ENCODE measurements around the gene TRIM34. TPM values are rescaled to one million over a fixed set of nuclear protein-coding genes. Genes with fewer than 3 reads are reported as not detected.
A peak's percentile ranks its signal among the peaks of the same experiment; 100 is the strongest.

Gene TRIM34
- total RNA-seq, 1 donor from 2014 or later = 2.0 TPM

DNA sequence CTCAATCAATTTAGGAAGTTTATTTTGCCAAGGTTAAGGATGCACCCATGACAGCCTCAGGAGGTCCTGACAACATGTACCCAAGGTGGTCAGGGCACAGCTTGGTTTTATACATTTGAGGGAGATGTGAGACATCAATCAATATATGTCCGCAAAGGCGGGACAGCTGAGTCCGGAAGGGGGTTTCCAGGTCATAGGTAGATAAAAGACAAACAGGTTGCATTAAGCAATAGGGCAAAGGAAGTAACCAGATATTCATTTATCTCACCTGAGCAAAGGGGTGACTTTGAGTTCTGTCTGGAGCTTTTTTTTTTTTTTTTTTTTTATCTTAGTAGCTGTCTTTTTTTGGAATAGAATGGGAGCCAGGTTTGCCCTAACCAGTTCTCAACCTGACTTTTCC is 2.0 kb upstream of the TRIM34 start:
- Mint-ChIP-seq H3K4me1 (ENCODE audit: low read depth) (peaks cover 35% of the 10 kb centered on the region), H3K27ac (no peak overlapping the region), H3K9me3 (ENCODE audit: low read depth) (no peaks in the 10 kb centered on the region)

DNA sequence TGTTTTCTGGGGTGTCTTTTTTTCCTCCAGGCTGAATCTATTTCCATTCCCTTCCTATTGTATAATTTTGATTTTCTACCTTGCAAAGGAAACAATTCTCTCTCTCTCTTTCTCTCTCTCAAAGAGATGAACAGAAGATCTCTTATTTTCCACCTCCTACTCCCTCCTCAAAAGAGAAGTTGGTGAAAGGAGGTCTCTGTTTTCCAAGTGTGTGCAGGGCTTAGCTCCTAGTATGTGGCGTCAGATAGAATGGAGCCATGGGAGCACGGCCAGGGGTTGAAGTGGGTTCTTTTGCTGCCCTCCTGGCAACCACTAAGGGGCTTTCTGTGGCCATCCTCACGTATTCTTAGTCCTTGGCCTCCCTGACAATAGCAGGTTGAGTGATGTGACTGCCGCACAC is 480 bp downstream of the TRIM34 start:
- no peak for DNase-seq (ENCODE audit: low spot score, unreplicated experiment)
- Mint-ChIP-seq H3K27ac (peak overlapping the region; percentile 67), H3K9me3 (ENCODE audit: low read depth) (peaks cover 5% of the 10 kb centered on the region), H3K36me3 (ENCODE audit: insufficient read depth) (peaks cover 2% of the 10 kb centered on the region), H3K27me3 (no peaks in the 10 kb centered on the region), H3K4me1 (ENCODE audit: low read depth) (peaks cover 32% of the 10 kb centered on the region), H3K4me3 (ENCODE audit: low read depth) (peak overlapping the region; percentile 31)
- TF ChIP-seq, protein P1, sequence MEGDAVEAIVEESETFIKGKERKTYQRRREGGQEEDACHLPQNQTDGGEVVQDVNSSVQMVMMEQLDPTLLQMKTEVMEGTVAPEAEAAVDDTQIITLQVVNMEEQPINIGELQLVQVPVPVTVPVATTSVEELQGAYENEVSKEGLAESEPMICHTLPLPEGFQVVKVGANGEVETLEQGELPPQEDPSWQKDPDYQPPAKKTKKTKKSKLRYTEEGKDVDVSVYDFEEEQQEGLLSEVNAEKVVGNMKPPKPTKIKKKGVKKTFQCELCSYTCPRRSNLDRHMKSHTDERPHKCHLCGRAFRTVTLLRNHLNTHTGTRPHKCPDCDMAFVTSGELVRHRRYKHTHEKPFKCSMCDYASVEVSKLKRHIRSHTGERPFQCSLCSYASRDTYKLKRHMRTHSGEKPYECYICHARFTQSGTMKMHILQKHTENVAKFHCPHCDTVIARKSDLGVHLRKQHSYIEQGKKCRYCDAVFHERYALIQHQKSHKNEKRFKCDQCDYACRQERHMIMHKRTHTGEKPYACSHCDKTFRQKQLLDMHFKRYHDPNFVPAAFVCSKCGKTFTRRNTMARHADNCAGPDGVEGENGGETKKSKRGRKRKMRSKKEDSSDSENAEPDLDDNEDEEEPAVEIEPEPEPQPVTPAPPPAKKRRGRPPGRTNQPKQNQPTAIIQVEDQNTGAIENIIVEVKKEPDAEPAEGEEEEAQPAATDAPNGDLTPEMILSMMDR (IDR thresholded peaks at IDR 0.05; ENCODE audit: unreplicated experiment) = no peak

More for the DNA sequence above, 2.0 kb upstream of the TRIM34 start:
- DNase-seq (ENCODE audit: low spot score, unreplicated experiment) = no peak
- TF ChIP-seq, protein P1 (IDR thresholded peaks at IDR 0.05; ENCODE audit: unreplicated experiment) = no peak
- Mint-ChIP-seq H3K36me3 (ENCODE audit: insufficient read depth) (no peaks in the 10 kb centered on the region), H3K27me3 (no peaks in the 10 kb centered on the region), H3K4me3 (ENCODE audit: low read depth) (no peak overlapping the region)

DNA sequence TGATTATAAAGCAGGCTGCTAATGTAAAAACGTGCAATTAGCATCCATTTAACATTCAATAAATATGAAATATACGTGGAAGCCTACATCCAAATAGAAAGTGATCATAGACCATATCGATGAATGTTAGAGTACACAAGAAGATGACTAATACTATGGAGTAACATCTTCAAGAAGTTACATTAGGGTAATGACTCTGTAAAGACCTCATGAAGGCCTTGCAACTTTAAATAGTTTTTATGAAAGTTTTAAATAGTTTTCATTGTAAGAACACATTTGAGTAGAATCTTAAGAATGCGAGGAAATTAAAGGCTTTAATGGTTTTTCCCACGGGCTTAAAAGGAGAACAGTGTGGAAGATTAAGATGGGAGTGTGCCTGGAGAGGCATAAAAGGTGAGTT is 1.4 kb downstream of the TRIM34 start:
- Mint-ChIP-seq H3K4me3 (ENCODE audit: low read depth) (no peak overlapping the region), H3K9me3 (ENCODE audit: low read depth) (peaks cover 5% of the 10 kb centered on the region), H3K4me1 (ENCODE audit: low read depth) (peaks cover 23% of the 10 kb centered on the region), H3K27me3 (no peaks in the 10 kb centered on the region), H3K27ac (no peak overlapping the region), H3K36me3 (ENCODE audit: insufficient read depth) (peaks cover 2% of the 10 kb centered on the region)
- TF ChIP-seq, protein P1 (IDR thresholded peaks at IDR 0.05; ENCODE audit: unreplicated experiment) = no peak
- DNase-seq (ENCODE audit: low spot score, unreplicated experiment) = no peak

DNA sequence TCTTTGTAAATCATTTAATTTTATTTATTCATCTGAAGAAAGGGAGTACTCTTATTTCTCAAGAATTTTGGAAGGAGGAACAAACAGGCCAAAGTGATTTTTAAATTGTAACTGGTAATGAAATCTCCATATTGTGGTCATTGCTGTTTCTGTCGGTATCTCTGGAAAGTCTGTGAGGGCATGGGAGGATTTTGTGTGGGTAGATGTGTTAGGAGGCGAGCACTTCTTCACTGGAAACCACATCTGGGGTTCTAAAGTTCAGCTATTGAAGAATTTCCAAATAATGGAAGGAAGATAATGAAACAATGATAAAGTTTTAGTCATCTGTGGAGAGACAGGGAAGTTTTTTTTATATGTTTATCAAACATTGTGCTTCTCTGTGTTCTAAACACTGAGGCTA is 6.6 kb downstream of the TRIM34 start:
- Mint-ChIP-seq H3K36me3 (ENCODE audit: insufficient read depth) (peaks cover 6% of the 10 kb centered on the region), H3K27ac (no peak overlapping the region), H3K4me3 (ENCODE audit: low read depth) (no peak overlapping the region), H3K9me3 (ENCODE audit: low read depth) (peaks cover 5% of the 10 kb centered on the region), H3K4me1 (ENCODE audit: low read depth) (peaks cover 5% of the 10 kb centered on the region), H3K27me3 (no peaks in the 10 kb centered on the region)
- TF ChIP-seq, protein P1 (IDR thresholded peaks at IDR 0.05; ENCODE audit: unreplicated experiment) = no peak
- no peak for DNase-seq (ENCODE audit: low spot score, unreplicated experiment)

DNA sequence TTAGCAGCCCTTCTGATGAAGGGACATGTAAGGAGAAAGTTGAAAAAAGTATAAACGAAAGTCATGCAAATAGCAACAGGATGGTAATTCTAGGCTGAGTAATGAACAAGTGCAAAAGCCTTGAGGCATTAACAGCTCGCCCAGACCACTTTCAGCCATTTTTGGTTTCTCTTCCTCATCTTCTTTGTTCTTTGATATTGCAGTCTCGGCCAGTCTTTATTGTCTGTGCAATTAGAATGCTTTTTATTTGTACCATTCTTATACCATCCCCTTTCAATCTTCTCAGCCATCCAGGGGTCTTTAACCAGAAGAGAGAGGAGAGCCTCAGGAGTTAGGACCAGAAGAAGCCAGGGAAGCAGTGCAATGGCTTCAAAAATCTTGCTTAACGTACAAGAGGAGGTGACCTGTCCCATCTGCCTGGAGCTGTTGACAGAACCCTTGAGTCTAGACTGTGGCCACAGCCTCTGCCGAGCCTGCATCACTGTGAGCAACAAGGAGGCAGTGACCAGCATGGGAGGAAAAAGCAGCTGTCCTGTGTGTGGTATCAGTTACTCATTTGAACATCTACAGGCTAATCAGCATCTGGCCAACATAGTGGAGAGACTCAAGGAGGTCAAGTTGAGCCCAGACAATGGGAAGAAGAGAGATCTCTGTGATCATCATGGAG is 7.3 kb downstream of the TRIM34 start:
- Mint-ChIP-seq H3K27ac (no peak overlapping the region), H3K9me3 (ENCODE audit: low read depth) (peaks cover 5% of the 10 kb centered on the region), H3K4me3 (ENCODE audit: low read depth) (no peak overlapping the region), H3K27me3 (no peaks in the 10 kb centered on the region), H3K36me3 (ENCODE audit: insufficient read depth) (peaks cover 6% of the 10 kb centered on the region), H3K4me1 (ENCODE audit: low read depth) (peaks cover 5% of the 10 kb centered on the region)
- no peak for DNase-seq (ENCODE audit: low spot score, unreplicated experiment)
- TF ChIP-seq, protein P1 (IDR thresholded peaks at IDR 0.05; ENCODE audit: unreplicated experiment) = no peak

Measured in progenitor cell of endocrine pancreas (in vitro differentiated cells).